ENCODE data around the gene TICAM2. TPM values are rescaled to one million over a fixed set of nuclear protein-coding genes. Genes with fewer than 3 reads are reported as not detected.

Gene TICAM2
- polyA plus RNA-seq, 12 donors: 5.5 to 8.4 (median 7.6) TPM; not detected in 2

DNA sequence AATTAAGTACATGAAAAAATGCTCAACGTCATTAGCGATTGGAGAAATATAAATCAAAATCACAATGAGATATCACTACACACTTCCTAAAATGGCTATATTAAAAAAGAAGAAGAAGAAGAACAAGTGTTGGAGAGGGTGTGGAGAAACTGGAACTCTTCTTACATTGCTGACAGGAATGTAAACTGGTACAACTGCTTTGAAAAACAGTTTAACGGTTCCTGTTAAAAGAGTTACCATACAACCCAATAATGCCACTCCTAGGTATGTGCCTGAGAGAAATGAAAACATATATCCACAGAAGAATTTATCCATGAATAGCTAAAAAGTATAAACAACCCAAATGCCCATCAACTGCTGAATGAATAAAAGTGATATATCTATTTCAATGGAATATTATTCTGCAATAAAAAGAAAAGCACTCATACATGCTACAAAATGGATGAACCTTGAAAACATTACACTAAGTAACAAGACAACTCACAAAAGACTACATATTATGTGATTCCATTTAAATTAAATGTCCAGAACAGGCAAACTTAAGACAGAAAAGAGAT, 66.7 kb downstream of the TICAM2 start:
- DNase-seq: no peak

GRCh38 chr5:115532517-115532916, 69.8 kb downstream of the TICAM2 start:
- no peak for DNase-seq

DNA sequence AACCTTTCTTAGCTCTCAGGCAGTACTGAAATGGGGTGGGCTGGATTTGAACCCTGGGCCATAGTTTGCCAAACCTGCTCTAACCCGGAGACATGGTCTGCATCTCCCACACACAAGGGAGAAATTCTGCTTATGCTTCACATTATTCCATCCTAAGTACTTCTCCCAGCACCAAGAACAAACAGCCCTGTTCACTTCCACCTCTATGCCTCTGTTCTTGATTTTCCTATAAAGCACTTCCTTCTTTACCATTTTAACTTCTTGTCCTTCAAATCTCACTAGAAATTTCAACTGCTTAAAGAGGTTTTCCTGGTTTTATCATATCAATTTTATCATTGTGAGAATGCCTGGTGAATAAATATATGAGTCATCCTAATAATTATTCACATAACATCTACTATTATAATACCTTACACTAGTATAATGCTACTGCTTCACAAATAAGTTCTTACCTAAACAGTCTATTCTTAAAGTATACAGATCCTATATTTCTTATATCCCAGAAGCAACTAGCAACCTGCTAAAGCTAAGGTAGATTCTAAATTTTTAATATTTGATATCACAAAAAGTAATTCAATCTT, 70.4 kb downstream of the TICAM2 start:
- DNase-seq: no peak

DNA sequence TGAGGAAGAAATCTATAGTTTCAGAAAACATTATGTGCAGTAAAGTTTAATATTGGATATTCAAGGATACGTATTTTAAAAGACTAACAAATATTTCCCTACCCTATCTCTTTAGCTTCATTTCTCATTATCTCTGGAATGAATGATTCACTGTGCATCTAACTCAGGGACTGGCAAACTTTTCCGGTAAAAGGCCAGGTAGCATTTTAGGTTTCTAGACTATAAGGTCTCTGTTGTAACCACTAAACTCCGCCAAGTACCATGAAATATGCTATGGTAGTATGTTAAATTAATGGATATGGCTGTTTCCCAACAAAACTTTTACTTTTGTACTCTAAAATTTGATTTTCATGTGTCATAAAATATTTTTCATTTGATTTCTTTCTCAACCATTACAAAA, 70.9 kb downstream of the TICAM2 start:
- no peak for DNase-seq

- no peak for DNase-seq
Observed at GRCh38 chr5:115530426-115530825, 71.9 kb downstream of the TICAM2 start.

Other genes starting within 250 kb of the TICAM2 start
- 10 to 100 TPM in 11 of 12 donors, not detected in 1; 20.6 to 36.2 (median 29.1) TPM for gene FEM1C, start 57.7 kb downstream of the TICAM2 start, polyA plus RNA-seq (ENCODE audit: insufficient read length in 12 of 12)
- gene TMED7, start 23.6 kb upstream of the TICAM2 start, polyA plus RNA-seq (ENCODE audit: insufficient read length in 12 of 12): 10 to 100 TPM in 11 of 12 donors, not detected in 1; 48.5 to 88.4 (median 77.5) TPM
- 10 to 100 TPM in 11 of 12 donors, not detected in 1; 14.7 to 35.4 (median 24.0) TPM for gene CDO1, start 214.2 kb upstream of the TICAM2 start, polyA plus RNA-seq (ENCODE audit: insufficient read length in 12 of 12)
- 10 to 100 TPM in 11 of 12 donors, not detected in 1; 39.9 to 72.5 (median 61.9) TPM for gene ATG12, start 239.1 kb upstream of the TICAM2 start, polyA plus RNA-seq (ENCODE audit: insufficient read length in 12 of 12)
- gene AP3S1, start 239.5 kb upstream of the TICAM2 start, polyA plus RNA-seq (ENCODE audit: insufficient read length in 12 of 12): 100 to 1,000 TPM in 10 of 12 donors, 10 to 100 TPM in 1, not detected in 1; 81.4 to 162 (median 119) TPM